PC-9 (cell line): ENCODE measurements around the gene KCNJ12. TPM values are rescaled to one million over a fixed set of nuclear protein-coding genes. Genes with fewer than 3 reads are reported as not detected.

Source experiments
- BruUV-seq: library from RNA; stranded (reverse); fragments of 400-500 nt; replicated peaks from 2 replicates; lab custom pipeline; 2021; lab: Mats Ljungman, UMichigan
- CTCF ChIA-PET: fragments of 300-600 bp; sonication (Branson Sonifier 250); formaldehyde crosslinking; loops from one replicate; lab custom pipeline; 2022; ENCODE audit warnings: antibody characterized with exemption; lab: Charles Lee
- POLR2A ChIA-PET: fragments of 300-600 bp; sonication (Branson Sonifier 250); formaldehyde crosslinking; loops from one replicate; lab custom pipeline; 2022; ENCODE audit warnings: antibody characterized with exemption; ENCODE audit not compliant: unreplicated experiment; lab: Charles Lee
- DNase-seq, 2 experiments: peaks; one replicate each; pipeline versions ENCODE4 v3.0.0 to v3.0.0-alpha.2; 2015 to 2022; ENCODE audit warnings: mixed read lengths in 1 of 2
- H2AFZ ChIP-seq: fragments of 200-600 bp; sonication (generic); 2 replicates; pipeline ENCODE4 v1.8.1; 2017; ENCODE audit warnings: antibody characterized with exemption
- H3F3A ChIP-seq: fragments of 200-600 bp; sonication (generic); 2 replicates; pipeline ENCODE4 v1.8.1; 2017; ENCODE audit warnings: antibody characterized with exemption, mild to moderate bottlenecking, low read depth; ENCODE audit not compliant: insufficient read depth
- H3K27ac ChIP-seq: fragments of 200-600 bp; sonication (generic); 2 replicates; pipeline ENCODE4 v1.6.1; 2016; ENCODE audit warnings: mixed run types
- H3K27me3 ChIP-seq: fragments of 200-600 bp; sonication (generic); 2 replicates; pipeline ENCODE4 v1.6.1; 2016; ENCODE audit warnings: low read depth, mixed run types; ENCODE audit not compliant: insufficient read depth
- H3K36me3 ChIP-seq: fragments of 200-600 bp; sonication (generic); 2 replicates; pipeline ENCODE4 v1.6.1; 2016; ENCODE audit warnings: low read depth, mixed run types
- H3K4me1 ChIP-seq: fragments of 200-600 bp; sonication (generic); replicated peaks from 2 replicates; pipeline ENCODE4 v1.6.1; 2016; ENCODE audit warnings: mixed run types; ENCODE audit not compliant: insufficient read depth
- H3K4me2 ChIP-seq: fragments of 200-600 bp; sonication (generic); 2 replicates; pipeline ENCODE4 v1.6.1; 2017; ENCODE audit warnings: mixed run types
- H3K4me3 ChIP-seq: fragments of 200-600 bp; sonication (generic); 2 replicates; pipeline ENCODE4 v1.6.1; 2016; ENCODE audit warnings: mixed run types
- H3K79me2 ChIP-seq: fragments of 200-600 bp; sonication (generic); 2 replicates; pipeline ENCODE4 v1.6.1; 2017; ENCODE audit warnings: low read depth, mixed run types
- H3K9me2 ChIP-seq: fragments of 200-600 bp; sonication (generic); 2 replicates; pipeline ENCODE4 v1.8.1; 2017; ENCODE audit warnings: mild to moderate bottlenecking; ENCODE audit not compliant: insufficient read depth
- H3K9me3 ChIP-seq: fragments of 200-600 bp; sonication (generic); 2 replicates; pipeline ENCODE4 v1.8.1; 2016; ENCODE audit warnings: low read depth; ENCODE audit not compliant: insufficient read depth
- H4K20me1 ChIP-seq: fragments of 200-600 bp; sonication (generic); 2 replicates; pipeline ENCODE4 v1.8.1; 2017; ENCODE audit not compliant: insufficient read depth
- CTCF ChIP-seq: fragments of 200-600 bp; sonication (generic); conservative IDR thresholded peaks from 2 replicates; pipeline ENCODE4 v1.6.1; 2017; ENCODE audit warnings: mixed run types, antibody characterized with exemption, mild to moderate bottlenecking, moderate library complexity
- EZH2 ChIP-seq: fragments of 200-600 bp; sonication (generic); IDR thresholded peaks from 2 replicates; pipeline ENCODE4 v1.8.0; 2017; ENCODE audit warnings: antibody characterized with exemption, low read depth
- intact Hi-C: fragments of 100-400 bp; cut with micrococcal nuclease; formaldehyde crosslinking; loops from one replicate; pipeline ENCODE4 v1.10.0; 2022; ENCODE audit not compliant: unreplicated experiment
- total RNA-seq: library from RNA; stranded (reverse); gene quantifications from 2 replicates; pipeline ENCODE4 v1.2.3, GENCODE V29; 2021

The KCNJ12 gene
- total RNA-seq, 1 experiment from 2014 or later, result 1.1 TPM

- DNase-seq, result no peak
- Histone ChIP-seq H3K9me2 (no peaks in the 10 kb centered on the region), H3K36me3 (no peaks in the 10 kb centered on the region), H3K27me3 (peaks cover 26% of the 10 kb centered on the region; the same call in 1 of the 2 replicates), H3K79me2 (no peaks in the 10 kb centered on the region), H3K4me2 (no peak overlapping the region), H3K9me3 (no peaks in the 10 kb centered on the region), H3K4me3 (no peak overlapping the region), H3K4me1 (peaks cover 10% of the 10 kb centered on the region), H4K20me1 (no peaks in the 10 kb centered on the region), H2AFZ (no peak overlapping the region), H3K27ac (no peak overlapping the region), H3F3A (no peaks in the 10 kb centered on the region; the same call in 1 of the 2 replicates)
- CTCF ChIA-PET, result no interaction called here
- intact Hi-C loops, result no loop called here
- no TSS peak for BruUV-seq
- POLR2A ChIA-PET, result no interaction called here
- no peak for TF ChIP-seq EZH2
- TF ChIP-seq CTCF, result no peak
Observed at GRCh38 chr17:21460358-21460757, 84.2 kb downstream of the KCNJ12 start.

GRCh38 chr17:21462237-21462636, 86.1 kb downstream of the KCNJ12 start:
- H3K9me2 ChIP-seq, result no peaks in the 10 kb centered on the region
- H3K9me3 ChIP-seq, result no peaks in the 10 kb centered on the region
- peaks cover 9% of the 10 kb centered on the region for H3K4me1 ChIP-seq
- no peak for TF ChIP-seq EZH2
- no peak for TF ChIP-seq CTCF
- no peaks in the 10 kb centered on the region for H3K36me3 ChIP-seq
- H3K27me3 ChIP-seq, result peaks cover 44% of the 10 kb centered on the region
- H3K4me2 ChIP-seq, result no peak overlapping the region
- no peak for DNase-seq
- H3F3A ChIP-seq, result no peaks in the 10 kb centered on the region; the same call in 1 of the 2 replicates
- ChIA-PET CTCF (interaction anchor here (1.0 kb wide), 1 partner anchor 53 kb away, joined by 3 read pairs; no protein-coding TSS in a partner anchor), POLR2A (no interaction called here)
- H4K20me1 ChIP-seq, result no peaks in the 10 kb centered on the region
- H3K79me2 ChIP-seq, result no peaks in the 10 kb centered on the region
- intact Hi-C loops, result no loop called here
- no peak overlapping the region for H3K27ac ChIP-seq
- no peak overlapping the region for H3K4me3 ChIP-seq
- no peak overlapping the region for H2AFZ ChIP-seq
- no TSS peak for BruUV-seq

GRCh38 chr17:21463204-21463661, 87.1 kb downstream of the KCNJ12 start:
- no TSS peak for BruUV-seq
- H3K9me3 ChIP-seq, result no peaks in the 10 kb centered on the region
- no peaks in the 10 kb centered on the region for H3K79me2 ChIP-seq
- TF ChIP-seq EZH2 (no peak), CTCF (no peak)
- no peaks in the 10 kb centered on the region for H3K9me2 ChIP-seq
- H2AFZ ChIP-seq, result no peak overlapping the region
- peaks cover 54% of the 10 kb centered on the region for H3K27me3 ChIP-seq
- H3K36me3 ChIP-seq, result no peaks in the 10 kb centered on the region
- no peak overlapping the region for H3K4me2 ChIP-seq
- POLR2A ChIA-PET, result no interaction called here
- no peak overlapping the region for H3K27ac ChIP-seq
- intact Hi-C loops, result no loop called here
- no peaks in the 10 kb centered on the region for H3F3A ChIP-seq
- H3K4me3 ChIP-seq, result no peak overlapping the region
- H4K20me1 ChIP-seq, result no peaks in the 10 kb centered on the region
- H3K4me1 ChIP-seq, result no peaks in the 10 kb centered on the region
- no peak for DNase-seq
- CTCF ChIA-PET, result no interaction called here
